ENCODE results near the gene PADI1.

- TF ChIP-seq CTCF (IDR thresholded peaks at IDR 0.05) (no peak), EP300 (IDR thresholded peaks at IDR 0.05) (no peak), CEBPB (IDR thresholded peaks at IDR 0.05) (no peak), POLR2AphosphoS2 (conservative IDR thresholded peaks at IDR 0.05; ENCODE audit: low read length) (no peak), BHLHE40 (IDR thresholded peaks at IDR 0.05; ENCODE audit: low read depth, low read length) (no peak), HMGXB4 (CRISPR knock-in tag; IDR thresholded peaks at IDR 0.05; ENCODE audit: borderline replicate concordance) (no peak), FOSB (CRISPR knock-in tag; IDR thresholded peaks at IDR 0.05) (no peak), RAD21 (conservative IDR thresholded peaks at IDR 0.05 in 1 of 2, IDR thresholded peaks at IDR 0.05 in 1 of 2) (no peak), USF2 (IDR thresholded peaks at IDR 0.05) (no peak), TP53 (CRISPR knock-in tag; IDR thresholded peaks at IDR 0.05) (no peak), POLR2A (IDR thresholded peaks at IDR 0.05; ENCODE audit: low read length) (no peak), E2F6 (IDR thresholded peaks at IDR 0.05; ENCODE audit: borderline replicate concordance, low read depth) (no peak), HES2 (IDR thresholded peaks at IDR 0.05) (no peak), KDM5A (IDR thresholded peaks at IDR 0.05) (no peak)
Measured at GRCh38 chr1:17161137-17161740, 43.7 kb upstream of the PADI1 start.
